GM21447 (cell line): Measurements from ENCODE around the gene RIF1.

Experiments used
- ATAC-seq: cut with Tn5 transposase; IDR thresholded peaks from one replicate; pipeline ENCODE4 v1.9.1; 2021; ENCODE audit not compliant: unreplicated experiment

The RIF1 gene

DNA sequence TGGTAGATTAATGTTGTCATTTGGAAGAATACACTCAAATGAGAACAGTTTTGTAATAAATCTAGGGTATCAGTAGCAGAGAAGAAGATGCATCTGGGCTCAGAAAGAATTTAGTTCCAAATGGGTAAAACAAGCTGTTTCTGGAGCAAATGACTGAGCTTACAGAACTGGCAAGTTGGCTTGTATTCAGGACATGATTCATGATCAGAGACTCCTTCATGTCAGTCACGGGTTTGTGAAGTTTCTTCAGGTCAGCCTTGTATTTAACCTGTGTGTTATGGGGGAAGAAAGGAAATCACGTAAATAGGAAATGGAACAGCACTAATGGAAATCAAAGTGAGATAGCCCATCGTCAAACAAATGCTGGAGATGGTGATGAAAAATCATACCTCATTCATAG is 109.1 kb downstream of the RIF1 start:
- ATAC-seq: no peak

GRCh38 chr2:151520976-151521375 is 111.3 kb downstream of the RIF1 start:
- ATAC-seq: no peak

GRCh38 chr2:151522556-151522955 is 112.9 kb downstream of the RIF1 start:
- ATAC-seq: no peak

DNA sequence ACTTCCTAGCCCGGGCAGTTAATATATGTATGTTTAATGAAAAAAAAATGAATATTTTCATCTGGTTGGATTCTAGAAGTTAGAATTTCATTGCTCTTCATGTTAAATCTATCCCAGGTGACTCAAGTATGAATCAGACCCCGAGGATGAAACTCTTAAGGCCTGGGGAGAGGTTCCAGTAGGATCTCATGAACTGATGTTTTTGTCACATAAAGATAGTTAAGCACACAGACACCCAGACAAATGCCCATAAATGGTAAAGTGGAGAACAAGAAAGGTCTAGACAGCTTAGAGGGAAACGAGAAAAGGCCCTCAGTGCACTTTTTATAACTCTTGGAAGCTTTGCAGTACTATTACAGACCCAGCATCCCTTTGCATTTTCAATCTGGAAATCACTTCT is 114.1 kb downstream of the RIF1 start:
- no peak for ATAC-seq

DNA sequence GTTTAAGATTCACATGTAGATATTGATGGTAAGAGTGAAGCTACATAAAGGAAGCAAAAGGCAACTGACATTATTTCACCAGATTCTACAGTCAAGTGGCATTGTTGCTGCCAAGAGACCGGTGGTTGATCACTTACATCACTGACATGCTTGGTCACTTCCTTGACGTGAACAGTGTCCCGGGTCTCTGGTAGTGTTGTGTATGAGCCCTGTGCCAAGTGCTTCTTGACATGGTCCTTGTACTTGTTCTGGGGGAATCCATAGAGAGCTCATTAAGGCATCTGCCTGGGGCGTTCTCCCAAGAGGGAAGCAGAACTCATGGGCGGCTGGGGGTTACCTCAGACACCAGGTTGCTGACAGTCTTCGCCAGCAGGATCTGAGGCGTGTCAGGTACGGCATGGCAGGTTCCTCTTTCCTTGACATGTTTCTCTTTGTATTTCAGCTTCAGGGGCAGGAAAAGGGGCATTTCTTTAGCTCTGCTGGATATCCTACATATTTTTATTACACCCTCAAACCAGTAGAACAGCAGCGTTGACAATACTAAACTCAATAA is 116.2 kb downstream of the RIF1 start:
- ATAC-seq: no peak

- ATAC-seq: no peak
Measured at GRCh38 chr2:151526572-151527090, 116.9 kb downstream of the RIF1 start.
